A673 (cell line): ENCODE data around the gene POLG2.

Source experiments
- EZH2 ChIP-seq: fragments of 200-600 bp; sonication (generic); IDR thresholded peaks from 2 replicates; pipeline ENCODE4 v1.6.1; 2017; ENCODE audit warnings: borderline replicate concordance, low read depth, mild to moderate bottlenecking, mixed read lengths, antibody characterized with exemption, low read length; ENCODE audit not compliant: poor library complexity, severe bottlenecking
- TF ChIP-seq, protein P1 (sequence below): fragments of 300-800, 200-600 bp; sonication (generic); conservative IDR thresholded peaks from 2 replicates; pipeline ENCODE4 v1.5.1; 2017; ENCODE audit warnings: low read depth, mild to moderate bottlenecking, antibody characterized with exemption, low read length, moderate library complexity, mixed read lengths

DNA sequence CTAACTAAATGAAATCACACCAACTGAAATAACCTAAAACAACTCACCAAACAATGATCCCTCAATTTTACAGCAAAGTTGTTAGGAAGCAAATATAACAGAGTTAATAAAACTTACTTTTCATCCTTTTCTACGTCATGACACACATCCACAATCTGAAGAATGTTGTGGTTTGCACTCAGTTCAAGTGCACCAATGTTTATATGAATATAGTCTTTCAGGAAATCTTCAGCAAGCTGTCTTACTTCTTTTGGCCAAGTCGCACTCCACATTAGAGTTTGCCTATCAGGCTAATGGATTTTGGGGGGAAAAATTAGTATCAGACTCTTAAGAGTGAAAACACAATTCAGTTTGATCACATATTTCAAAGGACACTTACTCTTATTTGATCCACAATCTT, 6.0 kb upstream of the POLG2 start:
- TF ChIP-seq, protein P1, sequence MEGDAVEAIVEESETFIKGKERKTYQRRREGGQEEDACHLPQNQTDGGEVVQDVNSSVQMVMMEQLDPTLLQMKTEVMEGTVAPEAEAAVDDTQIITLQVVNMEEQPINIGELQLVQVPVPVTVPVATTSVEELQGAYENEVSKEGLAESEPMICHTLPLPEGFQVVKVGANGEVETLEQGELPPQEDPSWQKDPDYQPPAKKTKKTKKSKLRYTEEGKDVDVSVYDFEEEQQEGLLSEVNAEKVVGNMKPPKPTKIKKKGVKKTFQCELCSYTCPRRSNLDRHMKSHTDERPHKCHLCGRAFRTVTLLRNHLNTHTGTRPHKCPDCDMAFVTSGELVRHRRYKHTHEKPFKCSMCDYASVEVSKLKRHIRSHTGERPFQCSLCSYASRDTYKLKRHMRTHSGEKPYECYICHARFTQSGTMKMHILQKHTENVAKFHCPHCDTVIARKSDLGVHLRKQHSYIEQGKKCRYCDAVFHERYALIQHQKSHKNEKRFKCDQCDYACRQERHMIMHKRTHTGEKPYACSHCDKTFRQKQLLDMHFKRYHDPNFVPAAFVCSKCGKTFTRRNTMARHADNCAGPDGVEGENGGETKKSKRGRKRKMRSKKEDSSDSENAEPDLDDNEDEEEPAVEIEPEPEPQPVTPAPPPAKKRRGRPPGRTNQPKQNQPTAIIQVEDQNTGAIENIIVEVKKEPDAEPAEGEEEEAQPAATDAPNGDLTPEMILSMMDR: no peak
- no peak for TF ChIP-seq EZH2
